DOHH2 (cell line): Measurements from ENCODE around the gene CTIF.

ENCODE experiments used
- EZH2phosphoT487 ChIP-seq: fragments of 200-600 bp; sonication (generic); IDR thresholded peaks from 2 replicates; pipeline ENCODE4 v1.6.1; 2017; ENCODE audit warnings: borderline replicate concordance, mild to moderate bottlenecking, antibody characterized with exemption, low read length, moderate library complexity, mixed read lengths
- TF ChIP-seq, protein P1 (sequence below): fragments of 200-600 bp; sonication (generic); IDR thresholded peaks from one replicate; pipeline ENCODE4 v1.5.1; 2014; ENCODE audit warnings: antibody characterized with exemption, mild to moderate bottlenecking, low read depth, low read length; ENCODE audit not compliant: poor library complexity, severe bottlenecking

DNA sequence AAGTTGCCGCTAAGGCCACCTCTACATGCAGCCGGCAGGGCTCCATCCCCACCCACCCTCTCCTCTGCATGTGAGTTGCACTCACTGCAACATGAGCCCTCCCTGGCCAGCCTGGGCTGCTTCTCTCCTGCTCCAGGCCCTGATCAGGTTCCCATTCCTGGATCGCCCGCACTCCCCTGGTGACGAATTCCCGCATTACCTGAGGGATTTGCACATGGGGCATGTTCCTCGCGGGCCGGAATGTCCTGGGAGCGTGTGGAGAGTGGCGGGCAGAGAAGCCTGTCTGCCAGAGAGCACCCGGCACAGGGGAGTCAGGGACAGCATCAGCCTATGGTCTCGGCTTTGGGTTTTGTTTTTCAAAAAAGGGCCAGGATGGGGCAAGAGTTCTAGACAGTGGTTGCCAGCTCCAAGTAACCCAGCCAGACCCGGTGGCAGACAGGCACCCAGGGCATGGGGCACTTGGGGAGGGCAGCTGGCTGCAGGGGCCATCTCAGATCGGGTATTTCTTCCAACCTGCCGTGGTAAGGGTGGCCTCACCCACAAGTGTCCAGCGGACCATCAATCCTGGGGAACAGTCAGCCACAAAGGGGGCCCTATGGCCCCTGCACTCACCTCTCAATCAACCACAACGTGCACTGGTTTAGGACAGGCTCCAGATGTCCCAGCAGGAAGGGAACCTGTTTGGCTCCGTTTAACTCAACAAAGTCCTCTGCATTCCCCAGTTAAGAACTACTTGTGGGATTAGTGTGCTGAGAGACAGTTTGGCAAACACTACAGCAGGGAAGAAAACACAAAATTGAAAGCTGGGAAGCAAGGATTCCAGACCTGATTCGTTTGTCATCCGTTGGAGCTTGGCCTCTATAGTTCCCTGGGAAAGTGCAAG, 224.2 kb downstream of the CTIF start:
- TF ChIP-seq, protein P1, sequence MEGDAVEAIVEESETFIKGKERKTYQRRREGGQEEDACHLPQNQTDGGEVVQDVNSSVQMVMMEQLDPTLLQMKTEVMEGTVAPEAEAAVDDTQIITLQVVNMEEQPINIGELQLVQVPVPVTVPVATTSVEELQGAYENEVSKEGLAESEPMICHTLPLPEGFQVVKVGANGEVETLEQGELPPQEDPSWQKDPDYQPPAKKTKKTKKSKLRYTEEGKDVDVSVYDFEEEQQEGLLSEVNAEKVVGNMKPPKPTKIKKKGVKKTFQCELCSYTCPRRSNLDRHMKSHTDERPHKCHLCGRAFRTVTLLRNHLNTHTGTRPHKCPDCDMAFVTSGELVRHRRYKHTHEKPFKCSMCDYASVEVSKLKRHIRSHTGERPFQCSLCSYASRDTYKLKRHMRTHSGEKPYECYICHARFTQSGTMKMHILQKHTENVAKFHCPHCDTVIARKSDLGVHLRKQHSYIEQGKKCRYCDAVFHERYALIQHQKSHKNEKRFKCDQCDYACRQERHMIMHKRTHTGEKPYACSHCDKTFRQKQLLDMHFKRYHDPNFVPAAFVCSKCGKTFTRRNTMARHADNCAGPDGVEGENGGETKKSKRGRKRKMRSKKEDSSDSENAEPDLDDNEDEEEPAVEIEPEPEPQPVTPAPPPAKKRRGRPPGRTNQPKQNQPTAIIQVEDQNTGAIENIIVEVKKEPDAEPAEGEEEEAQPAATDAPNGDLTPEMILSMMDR, result no peak
- TF ChIP-seq EZH2phosphoT487, result no peak
